Ammon's horn (tissue), 1 donor: ENCODE measurements around the gene MICALL2.
A peak's percentile ranks its signal among the peaks of the same experiment; 100 is the strongest.

Experiments used
- DNase-seq: peaks from one replicate; pipeline ENCODE4 v3.0.0-alpha.2; 2016; ENCODE audit warnings: low spot score

The MICALL2 gene

GRCh38 chr7:1413936-1414639, 45.2 kb downstream of the MICALL2 start:
- no peak for DNase-seq

- DNase-seq: peak; percentile 67
These were observed 46.7 kb downstream of the MICALL2 start for GRCh38 chr7:1412322-1413261.

DNA sequence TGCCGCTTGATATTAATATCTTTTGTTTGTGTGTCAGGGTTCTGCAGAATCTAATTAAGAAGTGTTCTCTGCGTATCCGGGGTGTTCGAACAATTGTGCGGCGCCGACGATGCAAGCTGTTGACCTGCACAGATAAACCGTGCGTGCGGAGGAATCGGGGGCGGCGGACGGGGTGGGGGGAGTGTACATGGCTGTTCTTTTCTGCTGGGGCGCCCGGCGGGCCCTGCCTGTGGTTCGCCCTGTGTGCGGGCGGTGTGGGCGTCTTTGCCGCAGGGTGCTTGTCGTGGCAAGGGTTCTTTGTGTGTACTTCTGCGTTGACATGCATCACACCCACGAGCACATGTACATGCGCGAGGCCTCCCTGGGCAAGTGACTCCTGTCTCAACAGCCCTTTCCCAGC, 47.9 kb downstream of the MICALL2 start:
- peak; percentile 23 for DNase-seq

DNA sequence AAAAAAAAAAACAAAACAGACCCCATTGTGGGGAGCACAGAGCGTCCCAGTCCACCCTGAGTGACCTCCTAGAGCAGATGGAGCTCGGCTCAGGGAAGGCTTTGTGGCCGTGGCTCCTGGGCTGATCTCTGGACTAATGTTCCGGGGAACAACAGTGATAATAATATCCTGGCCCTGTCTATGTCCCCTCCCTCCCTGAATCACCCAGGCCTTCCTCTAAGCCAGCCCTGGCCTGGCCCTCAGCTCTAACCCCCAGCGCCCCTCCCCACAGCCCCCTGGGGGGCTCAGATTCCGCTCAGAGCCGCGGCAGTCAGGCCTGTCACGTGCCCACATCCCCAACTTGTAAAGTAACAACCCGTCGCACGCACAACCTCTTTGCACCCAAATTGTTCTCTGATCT, 48.3 kb downstream of the MICALL2 start:
- no peak for DNase-seq

DNA sequence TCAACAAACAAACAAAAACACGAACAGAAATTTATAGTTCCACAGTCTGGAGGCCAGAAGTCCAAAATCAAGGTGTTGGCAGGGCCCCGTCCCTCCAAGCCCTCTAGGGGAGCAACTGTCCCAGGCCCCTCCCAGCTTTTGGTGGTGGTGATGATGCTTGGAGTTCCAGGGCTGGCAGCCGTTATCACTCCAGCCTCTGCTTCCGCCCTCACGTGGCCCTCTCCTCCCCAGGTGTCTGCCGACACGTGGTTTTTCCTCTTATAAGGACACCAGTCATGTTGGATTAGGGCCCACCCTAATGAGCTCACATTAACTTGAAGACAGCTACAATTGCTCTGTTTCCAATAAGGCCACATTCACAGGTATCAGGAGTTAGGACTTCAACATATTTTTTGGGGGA, 49.7 kb downstream of the MICALL2 start:
- DNase-seq: no peak

- DNase-seq: no peak
These were observed 50.8 kb downstream of the MICALL2 start for GRCh38 chr7:1408466-1408865.

DNA sequence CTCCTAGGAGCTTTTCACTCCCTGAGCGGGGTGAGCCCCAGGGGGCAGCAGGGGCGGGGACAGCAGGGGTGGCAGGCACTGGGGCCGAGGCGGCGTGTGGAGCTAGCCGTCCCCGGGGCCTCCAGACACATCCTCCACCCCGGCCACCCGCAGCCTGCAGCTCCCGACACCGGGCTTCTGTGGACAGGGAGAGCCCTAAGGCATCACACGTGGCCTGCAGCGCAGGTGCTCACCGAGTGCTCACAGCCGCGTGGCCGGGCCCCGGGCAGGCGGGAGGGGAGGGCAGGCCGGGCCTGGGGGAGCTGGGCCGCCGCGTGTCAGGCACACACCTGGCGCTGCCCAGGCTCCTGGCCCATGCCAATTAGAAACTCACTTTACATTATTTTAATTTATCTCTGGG, 51.4 kb downstream of the MICALL2 start:
- DNase-seq: no peak

DNA sequence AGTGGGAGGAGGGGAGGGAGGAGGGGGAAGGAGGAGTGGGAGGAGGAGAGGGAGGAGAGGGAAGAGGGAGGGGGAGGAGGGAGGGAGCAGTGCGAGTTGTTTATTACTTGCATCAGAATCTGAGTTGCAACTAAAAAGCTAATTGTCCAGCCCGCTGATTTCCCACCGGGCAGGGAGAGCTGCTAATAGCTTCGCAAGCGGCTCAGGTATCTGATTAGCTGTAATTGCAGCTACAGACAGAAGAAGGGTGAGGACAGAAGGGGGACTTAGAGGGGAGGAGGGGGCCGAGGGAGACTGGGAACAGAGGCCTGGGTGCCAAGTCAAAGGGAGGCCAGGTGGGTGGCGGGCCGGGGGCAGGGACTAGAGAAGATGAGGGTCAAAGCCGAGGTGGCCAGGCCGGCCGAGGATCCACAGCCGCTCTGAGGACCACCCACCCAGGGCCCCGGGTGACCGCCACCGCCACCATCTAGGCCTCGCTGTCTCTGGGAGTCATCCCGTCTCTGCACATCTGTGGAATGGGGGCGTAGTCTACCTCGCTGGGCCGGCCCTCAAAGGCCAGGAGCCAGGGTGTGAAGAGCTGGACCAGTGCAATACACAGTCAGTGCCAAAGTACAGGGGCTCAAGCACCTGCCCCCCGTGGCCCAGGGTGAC, 54.2 kb downstream of the MICALL2 start:
- no peak for DNase-seq

DNA sequence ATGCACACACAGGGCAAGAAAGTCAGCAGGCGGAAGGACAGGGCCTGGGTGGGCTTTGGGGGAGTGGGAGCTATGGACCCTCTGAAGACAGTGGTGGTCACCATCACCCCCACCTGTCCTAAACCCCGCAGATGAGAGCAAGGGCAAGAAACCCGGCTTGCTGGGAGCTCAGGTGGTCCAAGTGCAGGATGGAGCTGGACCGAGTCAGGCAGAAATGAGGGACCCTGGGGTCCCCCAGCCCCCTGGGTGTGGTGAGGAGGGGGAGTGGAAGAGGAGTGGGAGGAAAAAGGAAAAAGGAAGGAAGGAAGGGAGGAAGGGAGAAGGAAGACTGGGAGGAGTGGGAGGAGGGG, 54.8 kb downstream of the MICALL2 start:
- DNase-seq: no peak

- peak; percentile 60 for DNase-seq
These were observed 55.4 kb downstream of the MICALL2 start for GRCh38 chr7:1403638-1404459.

- no peak for DNase-seq
These were observed 56.3 kb downstream of the MICALL2 start for GRCh38 chr7:1402791-1403637.

DNA sequence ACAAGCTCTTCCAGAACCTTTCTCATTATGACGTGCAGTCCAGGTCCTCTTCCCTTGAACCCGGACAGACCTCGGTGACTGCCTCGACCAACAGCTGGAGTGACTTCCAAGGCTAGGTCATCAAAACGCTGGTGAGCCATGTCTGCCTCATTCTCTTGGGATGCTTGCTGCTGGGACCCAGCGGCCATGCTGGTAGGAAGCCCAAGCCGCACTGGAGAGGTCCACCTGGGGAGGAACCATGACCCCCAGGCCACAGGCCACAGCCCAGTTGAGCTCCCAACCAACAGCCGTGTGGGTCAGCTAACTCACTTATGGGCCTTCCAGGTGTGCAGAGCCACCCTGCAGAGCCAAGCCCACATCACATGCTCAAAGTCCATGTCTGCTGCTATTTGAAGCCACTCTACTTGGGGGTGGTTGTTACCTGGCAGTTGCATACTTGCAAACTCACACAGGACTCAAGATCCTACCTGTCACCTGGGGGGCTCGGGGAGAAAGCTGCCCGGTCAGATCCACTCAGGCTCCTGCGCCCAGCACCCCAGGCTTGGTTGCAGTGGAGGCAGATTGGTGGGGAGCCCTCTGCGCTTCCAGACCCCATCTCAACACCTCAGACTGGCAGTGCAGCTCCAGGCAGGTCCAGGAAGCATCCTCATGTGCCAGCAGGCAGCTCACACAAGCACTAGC, 57.0 kb downstream of the MICALL2 start:
- DNase-seq: no peak

GRCh38 chr7:1401011-1401410, 58.3 kb downstream of the MICALL2 start:
- DNase-seq: no peak

DNA sequence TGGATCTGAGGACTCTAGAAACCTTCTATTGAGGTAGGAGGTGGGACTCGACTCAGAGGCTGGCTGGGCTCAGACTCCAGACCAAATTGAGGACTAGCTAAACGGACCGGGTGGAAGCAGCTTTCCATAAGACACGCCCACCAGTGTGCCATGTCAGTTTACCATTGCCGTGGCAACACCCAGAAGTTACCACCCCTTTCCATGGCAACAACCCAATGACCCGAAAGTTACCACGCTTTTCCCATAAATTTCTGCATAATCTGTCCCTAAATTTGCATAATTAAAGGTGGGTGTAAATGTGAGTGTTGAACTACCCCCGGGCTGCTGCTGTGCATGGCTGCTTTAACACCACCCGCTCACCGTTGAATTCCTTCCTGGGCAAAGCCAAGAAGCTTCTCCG, 58.9 kb downstream of the MICALL2 start:
- DNase-seq: no peak

DNA sequence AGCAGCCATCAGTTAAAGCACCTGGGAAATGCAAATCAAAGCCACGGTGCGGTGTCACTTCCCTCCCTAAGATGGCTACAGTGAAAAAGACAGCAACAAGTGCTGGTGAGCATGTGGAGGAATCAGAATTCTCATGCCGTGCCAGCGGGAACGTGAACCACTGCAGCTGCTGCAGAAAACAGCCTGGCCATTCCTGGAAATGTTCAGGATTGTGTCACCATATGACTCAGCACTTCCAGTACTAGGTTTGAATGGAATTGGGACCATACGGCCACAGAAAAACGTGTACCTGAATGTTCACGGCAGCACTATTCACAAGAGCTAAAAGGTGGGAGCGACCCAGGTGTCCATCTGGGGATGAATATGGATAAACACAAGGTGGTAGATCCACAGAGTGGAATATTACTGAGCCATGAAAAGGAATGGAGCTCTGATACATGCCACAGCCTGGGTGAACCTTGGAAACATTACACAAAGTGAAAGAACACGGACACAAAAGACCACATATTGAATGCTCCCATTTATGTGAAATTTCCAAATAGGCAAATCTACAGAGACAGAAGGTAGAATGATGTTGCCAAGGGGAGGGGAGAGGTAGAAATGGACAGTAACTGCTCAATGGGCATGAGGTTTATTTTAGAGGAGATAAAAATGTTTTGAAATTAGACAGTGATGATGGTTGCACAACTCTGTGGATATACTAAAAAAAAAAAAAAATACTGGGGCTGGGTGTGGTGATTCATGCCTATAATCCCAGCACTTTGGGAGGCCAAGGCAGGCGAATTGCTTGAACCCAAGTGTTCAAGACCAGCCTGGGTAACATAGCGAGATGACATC, 61.6 kb downstream of the MICALL2 start:
- DNase-seq: no peak

- no peak for DNase-seq
These were observed 63.1 kb downstream of the MICALL2 start for GRCh38 chr7:1396195-1396594.

- DNase-seq: no peak
These were observed 63.8 kb downstream of the MICALL2 start for GRCh38 chr7:1395211-1396070.

DNA sequence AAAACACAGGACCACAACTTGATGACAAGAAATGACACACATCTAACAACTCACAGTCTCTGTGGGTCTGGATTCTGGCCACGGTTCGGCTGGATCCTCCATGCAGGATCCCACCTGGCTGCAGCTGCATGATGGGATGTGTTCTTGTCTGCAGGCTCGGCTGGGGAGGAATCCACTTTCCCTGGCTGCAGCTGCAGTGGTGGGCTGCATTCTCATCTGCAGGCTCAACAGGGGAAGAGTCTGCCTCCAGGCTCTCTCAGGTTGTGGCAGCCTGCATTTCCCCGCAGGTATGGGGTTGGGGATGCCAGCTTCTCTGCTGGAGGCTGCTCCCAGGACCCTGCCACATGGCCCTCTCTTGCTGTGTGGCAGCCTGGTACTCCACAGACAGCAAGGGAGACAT, 64.9 kb downstream of the MICALL2 start:
- DNase-seq: no peak

GRCh38 chr7:1393421-1393820, 65.8 kb downstream of the MICALL2 start:
- DNase-seq: no peak
